ENCODE results near the gene CRAMP1.

CRAMP1 gene

DNA sequence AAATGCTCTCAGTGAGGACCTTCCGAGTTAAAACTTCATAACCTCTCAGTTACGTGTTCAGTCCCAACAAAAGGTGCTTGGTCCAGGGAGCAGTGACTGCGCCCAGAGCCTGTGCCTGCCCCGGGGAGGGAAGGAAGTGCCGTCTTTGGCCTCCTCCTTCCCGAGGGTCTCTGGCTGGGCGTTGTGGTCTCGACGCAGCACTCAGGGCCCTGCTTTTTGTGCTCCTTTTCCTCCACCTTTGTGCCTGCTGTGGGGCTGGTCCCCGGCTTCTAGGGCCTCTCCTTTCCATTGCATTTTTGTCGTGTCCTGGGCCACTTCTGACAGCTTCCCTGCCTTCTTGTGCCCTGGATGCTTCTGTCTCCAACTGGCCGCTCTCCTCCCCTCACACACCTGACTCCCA, 29.1 kb downstream of the CRAMP1 start:
- no peak overlapping the region for H3K27ac ChIP-seq (replicated peaks)
- DNase-seq (ENCODE audit: low read depth in 1 of 2, low spot score in 1 of 2): no peak
- no peak overlapping the region for H3K4me3 ChIP-seq (replicated peaks; ENCODE audit: insufficient read depth, low read length)
- TF ChIP-seq GABPA (IDR thresholded peaks at IDR 0.05; ENCODE audit: low read depth) (no peak), SPI1 (IDR thresholded peaks at IDR 0.05; ENCODE audit: borderline replicate concordance, low read depth) (no peak), POLR2AphosphoS5 (IDR thresholded peaks at IDR 0.05; ENCODE audit: low read depth) (no peak)
- TF ChIP-seq, protein P1, sequence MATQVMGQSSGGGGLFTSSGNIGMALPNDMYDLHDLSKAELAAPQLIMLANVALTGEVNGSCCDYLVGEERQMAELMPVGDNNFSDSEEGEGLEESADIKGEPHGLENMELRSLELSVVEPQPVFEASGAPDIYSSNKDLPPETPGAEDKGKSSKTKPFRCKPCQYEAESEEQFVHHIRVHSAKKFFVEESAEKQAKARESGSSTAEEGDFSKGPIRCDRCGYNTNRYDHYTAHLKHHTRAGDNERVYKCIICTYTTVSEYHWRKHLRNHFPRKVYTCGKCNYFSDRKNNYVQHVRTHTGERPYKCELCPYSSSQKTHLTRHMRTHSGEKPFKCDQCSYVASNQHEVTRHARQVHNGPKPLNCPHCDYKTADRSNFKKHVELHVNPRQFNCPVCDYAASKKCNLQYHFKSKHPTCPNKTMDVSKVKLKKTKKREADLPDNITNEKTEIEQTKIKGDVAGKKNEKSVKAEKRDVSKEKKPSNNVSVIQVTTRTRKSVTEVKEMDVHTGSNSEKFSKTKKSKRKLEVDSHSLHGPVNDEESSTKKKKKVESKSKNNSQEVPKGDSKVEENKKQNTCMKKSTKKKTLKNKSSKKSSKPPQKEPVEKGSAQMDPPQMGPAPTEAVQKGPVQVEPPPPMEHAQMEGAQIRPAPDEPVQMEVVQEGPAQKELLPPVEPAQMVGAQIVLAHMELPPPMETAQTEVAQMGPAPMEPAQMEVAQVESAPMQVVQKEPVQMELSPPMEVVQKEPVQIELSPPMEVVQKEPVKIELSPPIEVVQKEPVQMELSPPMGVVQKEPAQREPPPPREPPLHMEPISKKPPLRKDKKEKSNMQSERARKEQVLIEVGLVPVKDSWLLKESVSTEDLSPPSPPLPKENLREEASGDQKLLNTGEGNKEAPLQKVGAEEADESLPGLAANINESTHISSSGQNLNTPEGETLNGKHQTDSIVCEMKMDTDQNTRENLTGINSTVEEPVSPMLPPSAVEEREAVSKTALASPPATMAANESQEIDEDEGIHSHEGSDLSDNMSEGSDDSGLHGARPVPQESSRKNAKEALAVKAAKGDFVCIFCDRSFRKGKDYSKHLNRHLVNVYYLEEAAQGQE (IDR thresholded peaks at IDR 0.05; ENCODE audit: insufficient replicate concordance, low read depth): no peak
- TF ChIP-seq, protein P2, sequence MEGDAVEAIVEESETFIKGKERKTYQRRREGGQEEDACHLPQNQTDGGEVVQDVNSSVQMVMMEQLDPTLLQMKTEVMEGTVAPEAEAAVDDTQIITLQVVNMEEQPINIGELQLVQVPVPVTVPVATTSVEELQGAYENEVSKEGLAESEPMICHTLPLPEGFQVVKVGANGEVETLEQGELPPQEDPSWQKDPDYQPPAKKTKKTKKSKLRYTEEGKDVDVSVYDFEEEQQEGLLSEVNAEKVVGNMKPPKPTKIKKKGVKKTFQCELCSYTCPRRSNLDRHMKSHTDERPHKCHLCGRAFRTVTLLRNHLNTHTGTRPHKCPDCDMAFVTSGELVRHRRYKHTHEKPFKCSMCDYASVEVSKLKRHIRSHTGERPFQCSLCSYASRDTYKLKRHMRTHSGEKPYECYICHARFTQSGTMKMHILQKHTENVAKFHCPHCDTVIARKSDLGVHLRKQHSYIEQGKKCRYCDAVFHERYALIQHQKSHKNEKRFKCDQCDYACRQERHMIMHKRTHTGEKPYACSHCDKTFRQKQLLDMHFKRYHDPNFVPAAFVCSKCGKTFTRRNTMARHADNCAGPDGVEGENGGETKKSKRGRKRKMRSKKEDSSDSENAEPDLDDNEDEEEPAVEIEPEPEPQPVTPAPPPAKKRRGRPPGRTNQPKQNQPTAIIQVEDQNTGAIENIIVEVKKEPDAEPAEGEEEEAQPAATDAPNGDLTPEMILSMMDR (IDR thresholded peaks at IDR 0.05; ENCODE audit: insufficient read depth, low read length): no peak
- H3K27me3 ChIP-seq (ENCODE audit: insufficient read depth, poor library complexity, severe bottlenecking): no peaks in the 10 kb centered on the region

DNA sequence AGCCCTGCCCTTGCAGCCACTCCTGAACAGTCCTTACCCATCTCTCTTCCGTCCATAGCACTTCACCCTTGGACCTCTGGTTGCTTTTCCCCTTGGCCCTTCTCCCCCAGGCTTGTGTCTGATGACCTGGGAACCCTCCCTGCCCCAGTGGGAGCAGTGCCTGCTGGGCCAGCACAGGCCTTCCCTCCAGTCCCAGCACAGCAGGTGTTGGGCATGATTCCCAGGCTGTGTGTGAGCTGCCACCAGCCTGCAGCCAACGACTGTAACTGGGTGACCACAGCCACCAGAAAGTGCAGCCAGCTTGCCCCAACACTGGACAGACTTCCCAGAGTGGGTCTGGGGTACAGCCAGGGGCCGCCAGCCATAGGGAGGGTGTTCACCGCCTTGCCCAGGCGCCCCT, 30.0 kb downstream of the CRAMP1 start:
- H3K27me3 ChIP-seq (ENCODE audit: insufficient read depth, poor library complexity, severe bottlenecking): no peaks in the 10 kb centered on the region
- TF ChIP-seq POLR2AphosphoS5 (IDR thresholded peaks at IDR 0.05; ENCODE audit: low read depth) (no peak; the same call in 1 of the 2 replicates), GABPA (IDR thresholded peaks at IDR 0.05; ENCODE audit: low read depth) (no peak), SPI1 (IDR thresholded peaks at IDR 0.05; ENCODE audit: borderline replicate concordance, low read depth) (no peak)
- TF ChIP-seq, protein P1 (IDR thresholded peaks at IDR 0.05; ENCODE audit: insufficient replicate concordance, low read depth): no peak
- TF ChIP-seq, protein P2 (IDR thresholded peaks at IDR 0.05; ENCODE audit: insufficient read depth, low read length): no peak
- no peak overlapping the region for H3K27ac ChIP-seq (replicated peaks)
- no peak overlapping the region for H3K4me3 ChIP-seq (replicated peaks; ENCODE audit: insufficient read depth, low read length)
- no peak for DNase-seq (ENCODE audit: low read depth in 1 of 2, low spot score in 1 of 2)

DNA sequence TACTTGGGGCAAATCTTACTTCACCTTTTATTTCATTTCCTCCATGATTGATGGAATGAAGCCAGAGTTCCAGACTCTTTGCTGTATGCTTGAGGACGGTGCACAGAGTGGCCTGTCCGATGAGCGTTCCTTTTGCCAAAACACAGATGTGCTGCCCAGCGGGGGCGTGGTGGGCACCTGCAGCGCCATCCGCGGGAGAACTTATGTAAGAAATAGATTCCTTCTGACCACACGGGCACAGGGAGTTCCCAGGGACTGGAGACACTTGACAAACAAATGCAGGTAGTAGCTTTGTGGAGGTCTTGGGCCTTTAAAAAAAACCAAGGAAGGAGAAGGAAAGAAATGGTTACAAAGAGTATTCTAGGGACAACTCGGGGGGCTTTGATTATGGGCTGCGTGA, 30.6 kb downstream of the CRAMP1 start:
- Histone ChIP-seq H3K27me3 (ENCODE audit: insufficient read depth, poor library complexity, severe bottlenecking) (no peaks in the 10 kb centered on the region), H3K27ac (replicated peaks) (no peak overlapping the region), H3K4me3 (replicated peaks; ENCODE audit: insufficient read depth, low read length) (no peak overlapping the region)
- no peak for DNase-seq (ENCODE audit: low read depth in 1 of 2, low spot score in 1 of 2)
- TF ChIP-seq, protein P2 (IDR thresholded peaks at IDR 0.05; ENCODE audit: insufficient read depth, low read length): no peak
- TF ChIP-seq GABPA (IDR thresholded peaks at IDR 0.05; ENCODE audit: low read depth) (no peak), POLR2AphosphoS5 (IDR thresholded peaks at IDR 0.05; ENCODE audit: low read depth) (no peak), SPI1 (IDR thresholded peaks at IDR 0.05; ENCODE audit: borderline replicate concordance, low read depth) (no peak)
- TF ChIP-seq, protein P1 (IDR thresholded peaks at IDR 0.05; ENCODE audit: insufficient replicate concordance, low read depth): no peak

All from HL-60 (cell line).